CD4-positive, alpha-beta memory T cell (primary cell): ENCODE data around the gene BRCA2. TPM values are rescaled to one million over a fixed set of nuclear protein-coding genes. Genes with fewer than 3 reads are reported as not detected.

Experiments used
- CTCF ChIA-PET: fragments of 350-600 bp; sonication (Branson Sonifier 250); formaldehyde crosslinking; loops from one replicate; lab custom pipeline; 2021; ENCODE audit warnings: inconsistent platforms; ENCODE audit not compliant: partially characterized antibody; lab: Charles Lee
- POLR2A ChIA-PET: fragments of 350-600 bp; sonication (Branson Sonifier 250); formaldehyde crosslinking; loops from one replicate; lab custom pipeline; 2021; ENCODE audit not compliant: partially characterized antibody; lab: Charles Lee
- DNase-seq, 5 donors: peaks; one replicate each; pipeline versions ENCODE4 v3.0.0 to v3.0.0-alpha.2; 2020 to 2022; ENCODE audit warnings: mixed read lengths in 1 of 5
- H3K27ac ChIP-seq: one replicate; pipeline ENCODE4 v1.7.0; 2013; ENCODE audit warnings: low read depth, low read length
- H3K27me3 ChIP-seq: 2 replicates; pipeline ENCODE4 v1.7.0; 2013; ENCODE audit warnings: mild to moderate bottlenecking, low read length, moderate library complexity; ENCODE audit not compliant: insufficient read depth
- H3K36me3 ChIP-seq: 2 replicates; pipeline ENCODE4 v1.7.0; 2013; ENCODE audit warnings: mild to moderate bottlenecking, low read length, moderate library complexity; ENCODE audit not compliant: insufficient read depth
- H3K4me1 ChIP-seq: 2 replicates; pipeline ENCODE4 v1.7.0; 2013; ENCODE audit warnings: mild to moderate bottlenecking, low read length, moderate library complexity; ENCODE audit not compliant: insufficient read depth
- H3K4me3 ChIP-seq, 2 donors: one replicate each; pipeline ENCODE4 v1.7.0; 2013; ENCODE audit warnings: low read length in 2 of 2, mild to moderate bottlenecking in 1 of 2
- H3K9me3 ChIP-seq, 2 donors: one replicate each; pipeline ENCODE4 v1.7.0; 2013; ENCODE audit warnings: low read length in 2 of 2, control low read depth in 1 of 2; ENCODE audit not compliant: control insufficient read depth in 1 of 2
- H3K27ac Mint-ChIP-seq, 7 donors: one replicate each; pipeline ENCODE4 v1.8.0; 2020 to 2021; ENCODE audit warnings: mixed read lengths in 7 of 7, mild to moderate bottlenecking in 6 of 7, inconsistent platforms in 3 of 7, moderate library complexity in 3 of 7
- H3K27me3 Mint-ChIP-seq, 2 donors: one replicate each; pipeline ENCODE4 v1.8.0; 2020 to 2021; ENCODE audit warnings: mixed read lengths in 2 of 2
- H3K36me3 Mint-ChIP-seq, 2 donors: one replicate each; pipeline ENCODE4 v1.8.0; 2020 to 2021; ENCODE audit warnings: mixed read lengths in 2 of 2, inconsistent platforms in 1 of 2, mild to moderate bottlenecking in 1 of 2
- H3K4me1 Mint-ChIP-seq, 4 donors: one replicate each; pipeline ENCODE4 v1.8.0; 2020 to 2021; ENCODE audit warnings: mixed read lengths in 4 of 4, mild to moderate bottlenecking in 1 of 4
- H3K4me3 Mint-ChIP-seq, 8 donors: one replicate each; pipeline ENCODE4 v1.8.0; 2020 to 2021; ENCODE audit warnings: mixed read lengths in 8 of 8, mild to moderate bottlenecking in 7 of 8, moderate library complexity in 6 of 8, inconsistent platforms in 3 of 8
- H3K9me3 Mint-ChIP-seq, 8 donors: one replicate each; pipeline ENCODE4 v1.8.0; 2020 to 2021; ENCODE audit warnings: mixed read lengths in 8 of 8, mild to moderate bottlenecking in 5 of 8, inconsistent platforms in 3 of 8, moderate library complexity in 1 of 8
- intact Hi-C: fragments of 100-400 bp; cut with micrococcal nuclease; formaldehyde crosslinking; loops from one replicate; pipeline ENCODE4 v1.15.1; 2023
- polyA plus RNA-seq, 2 donors: library from polyadenylated mRNA; unstranded; fragments of 300-500 nt; fragmentation: Illumina TruSeq; gene quantifications; one replicate each; pipeline ENCODE4 v1.2.3, GENCODE V29; 2021
- total RNA-seq, 2 experiments: library from RNA; stranded (reverse); gene quantifications; one replicate each; pipeline ENCODE4 v1.2.3, GENCODE V29; 2021

BRCA2 gene
- total and polyA plus RNA-seq, 4 experiments from 2014 or later: 0.71 to 3.2 (median 2.6) TPM

DNA sequence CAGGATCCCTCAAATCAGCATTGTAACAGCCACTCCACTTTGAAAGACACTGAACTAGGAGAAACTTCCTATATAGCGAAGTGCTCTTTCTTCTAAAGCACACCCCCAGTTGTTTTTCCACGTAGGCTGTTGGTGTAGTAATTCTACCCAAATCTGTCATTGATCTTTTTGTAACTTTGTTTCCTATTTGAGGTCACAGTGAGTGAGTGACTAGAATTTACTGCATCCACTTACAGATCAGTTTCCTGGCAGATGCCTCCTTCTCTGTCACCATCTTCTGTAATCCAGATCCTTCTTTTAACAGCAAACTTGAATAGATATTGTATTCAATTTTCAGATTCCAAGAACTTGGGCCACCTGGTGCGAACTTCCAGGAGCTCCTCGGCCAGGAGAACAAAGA lies 15.4 kb upstream of the BRCA2 start:
- H3K4me3 Mint-ChIP-seq: no peak overlapping the region
- H3K36me3 ChIP-seq: no peaks in the 10 kb centered on the region
- H3K4me1 Mint-ChIP-seq: peaks cover 0 to 2% (median under 1%) of the 10 kb centered on the region in 4 donors
- no peak for DNase-seq
- peaks cover 9% of the 10 kb centered on the region in 2 donors for H3K27me3 Mint-ChIP-seq
- peaks cover 5% of the 10 kb centered on the region for H3K27me3 ChIP-seq
- ChIA-PET POLR2A (interaction anchor here (1.9 kb wide), 1 partner anchor 15 kb away, joined by 6 read pairs; the partner anchor contains the start of genes BRCA2 and ZAR1L), CTCF (interaction anchor here (1.4 kb wide), 1 partner anchor 9 kb away, joined by 3 read pairs; no protein-coding TSS in a partner anchor)
- H3K4me3 ChIP-seq: no peak overlapping the region
- intact Hi-C loops: no loop called here
- H3K4me1 ChIP-seq: no peaks in the 10 kb centered on the region
- no peak overlapping the region for H3K27ac ChIP-seq
- peaks cover 0 to 6% of the 10 kb centered on the region in 2 donors for H3K36me3 Mint-ChIP-seq
- no peak overlapping the region for H3K27ac Mint-ChIP-seq
- no peaks in the 10 kb centered on the region for H3K9me3 ChIP-seq
- no peaks in the 10 kb centered on the region for H3K9me3 Mint-ChIP-seq

DNA sequence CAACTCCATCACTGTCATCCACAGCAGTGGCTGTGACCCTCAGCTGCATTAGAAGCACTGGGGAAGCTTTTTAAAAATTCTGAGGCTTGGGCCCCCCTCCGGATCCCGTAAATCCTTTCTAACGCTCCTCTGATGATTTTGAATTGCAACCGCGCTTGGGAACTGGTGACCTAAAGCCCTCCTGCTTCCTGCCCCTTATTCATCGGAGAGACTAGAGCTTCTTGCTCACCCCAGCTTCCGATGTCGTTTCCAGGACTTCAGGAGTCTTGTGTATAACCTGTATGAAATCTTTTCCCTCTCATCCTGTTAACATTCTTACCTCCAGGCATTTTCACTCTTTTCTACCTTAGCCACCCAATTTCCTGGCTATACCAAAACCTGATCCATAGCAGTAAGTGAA lies 14.9 kb upstream of the BRCA2 start:
- Histone ChIP-seq H3K4me1 (no peaks in the 10 kb centered on the region), H3K9me3 (no peaks in the 10 kb centered on the region), H3K27me3 (peaks cover 5% of the 10 kb centered on the region), H3K27ac (no peak overlapping the region), H3K4me3 (no peak overlapping the region), H3K36me3 (no peaks in the 10 kb centered on the region)
- Mint-ChIP-seq H3K27me3 (peaks cover 9% of the 10 kb centered on the region in 2 donors), H3K4me3 (no peak overlapping the region), H3K27ac (no peak overlapping the region), H3K9me3 (no peaks in the 10 kb centered on the region), H3K36me3 (peaks cover 0 to 6% of the 10 kb centered on the region in 2 donors), H3K4me1 (peaks cover 0 to 2% (median under 1%) of the 10 kb centered on the region in 4 donors)
- CTCF ChIA-PET: interaction anchor here (1.2 to 1.4 kb wide), 2 partner anchors 8 to 32 kb away, joined by 3 read pairs; no protein-coding TSS in a partner anchor
- intact Hi-C loops: no loop called here
- POLR2A ChIA-PET: interaction anchor here (1.9 kb wide), 1 partner anchor 15 kb away, joined by 6 read pairs; the partner anchor contains the start of genes BRCA2 and ZAR1L
- DNase-seq: no peak

DNA sequence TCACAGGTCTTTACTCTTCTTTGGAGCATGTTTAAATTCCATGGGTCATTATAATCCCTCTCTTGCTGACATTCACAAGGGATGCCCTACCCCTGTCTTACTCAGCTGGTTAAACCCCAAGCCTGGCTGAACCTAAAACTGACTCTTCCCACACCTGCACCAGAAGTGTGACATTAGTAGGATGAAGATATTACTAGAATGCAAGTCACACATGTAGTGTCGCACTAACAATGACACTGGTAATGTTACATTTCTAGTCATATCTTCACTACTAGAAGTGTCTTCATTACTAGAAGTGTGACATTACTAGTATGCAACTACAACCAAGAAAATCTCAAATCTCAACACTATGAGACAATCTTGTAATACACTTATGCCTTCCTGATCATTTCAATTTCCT lies 14.4 kb upstream of the BRCA2 start:
- no peak for DNase-seq
- Mint-ChIP-seq H3K27me3 (peaks cover 9% of the 10 kb centered on the region in 2 donors), H3K9me3 (no peaks in the 10 kb centered on the region), H3K36me3 (peaks cover 0 to 3% of the 10 kb centered on the region in 2 donors), H3K27ac (no peak overlapping the region), H3K4me3 (no peak overlapping the region), H3K4me1 (peaks cover 0 to 2% (median under 1%) of the 10 kb centered on the region in 4 donors)
- Histone ChIP-seq H3K9me3 (no peaks in the 10 kb centered on the region), H3K27me3 (peaks cover 5% of the 10 kb centered on the region), H3K4me1 (no peaks in the 10 kb centered on the region), H3K4me3 (no peak overlapping the region), H3K36me3 (no peaks in the 10 kb centered on the region), H3K27ac (no peak overlapping the region)
- intact Hi-C loops: no loop called here
- CTCF ChIA-PET: interaction anchor here (1.2 to 1.4 kb wide), 2 partner anchors 8 to 33 kb away, joined by 3 read pairs; no protein-coding TSS in a partner anchor
- POLR2A ChIA-PET: interaction anchor here (1.9 kb wide), 1 partner anchor 14 kb away, joined by 6 read pairs; the partner anchor contains the start of genes BRCA2 and ZAR1L

DNA sequence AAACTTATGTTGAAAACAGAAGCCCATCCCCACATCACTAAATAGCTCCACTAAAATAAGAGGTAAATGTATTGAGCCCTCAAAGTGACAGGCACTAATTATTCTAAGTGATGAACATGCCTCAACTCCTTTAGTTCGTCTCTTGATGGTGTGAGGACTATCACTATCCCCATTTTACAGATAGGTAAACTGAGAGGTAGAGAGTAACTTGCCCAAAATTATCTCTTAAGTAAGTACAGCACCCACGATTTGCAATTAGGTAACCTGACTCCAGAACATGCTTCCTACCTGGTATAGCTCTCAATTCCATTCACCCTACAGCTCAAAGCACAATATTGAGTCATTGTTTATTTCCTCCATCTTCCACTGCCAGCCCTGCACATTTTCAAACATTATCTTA lies 12.8 kb upstream of the BRCA2 start:
- intact Hi-C loops: no loop called here
- Histone ChIP-seq H3K4me1 (no peaks in the 10 kb centered on the region), H3K27me3 (peaks cover 5% of the 10 kb centered on the region), H3K9me3 (no peaks in the 10 kb centered on the region), H3K36me3 (no peaks in the 10 kb centered on the region), H3K4me3 (no peak overlapping the region), H3K27ac (no peak overlapping the region)
- Mint-ChIP-seq H3K9me3 (no peaks in the 10 kb centered on the region), H3K27ac (no peak overlapping the region), H3K4me1 (peaks cover 0 to 2% (median under 1%) of the 10 kb centered on the region in 4 donors), H3K36me3 (no peaks in the 10 kb centered on the region), H3K4me3 (no peak overlapping the region), H3K27me3 (peaks cover 9% of the 10 kb centered on the region in 2 donors)
- ChIA-PET CTCF (interaction anchor here (1.9 kb wide), 1 partner anchor 13 kb away, joined by 4 read pairs; the partner anchor contains the start of genes BRCA2 and ZAR1L), POLR2A (no interaction called here)
- DNase-seq: no peak

DNA sequence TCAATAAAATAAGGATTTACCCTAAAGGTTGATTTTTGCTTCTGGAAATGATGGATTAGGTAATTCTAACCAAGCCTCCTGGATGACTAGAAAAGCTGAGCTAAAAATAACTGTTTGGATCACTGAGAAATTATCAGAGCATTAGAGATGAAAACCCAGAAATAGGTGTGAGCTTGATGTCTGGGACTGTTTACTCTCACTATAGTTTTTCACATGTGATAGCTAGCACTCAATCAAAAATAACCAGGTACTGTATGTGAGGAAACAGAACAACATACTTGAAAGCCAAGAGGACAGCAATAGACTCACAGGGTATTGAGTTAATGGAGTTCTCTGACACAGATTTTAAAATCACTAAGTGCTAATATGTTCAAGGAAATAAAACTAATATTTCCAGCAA lies 9.7 kb upstream of the BRCA2 start:
- Mint-ChIP-seq H3K9me3 (no peaks in the 10 kb centered on the region), H3K4me3 (no peak overlapping the region), H3K27me3 (peaks cover 0 to 2% of the 10 kb centered on the region in 2 donors), H3K36me3 (no peaks in the 10 kb centered on the region), H3K4me1 (peaks cover 8 to 17% (median 10%) of the 10 kb centered on the region in 4 donors), H3K27ac (no peak overlapping the region)
- intact Hi-C loops: no loop called here
- no peaks in the 10 kb centered on the region for H3K36me3 ChIP-seq
- no peaks in the 10 kb centered on the region for H3K9me3 ChIP-seq
- ChIA-PET CTCF (interaction anchor here (0.8 to 2.7 kb wide), 4 partner anchors 10 to 396 kb away, joined by 3 to 12 read pairs (median 8); partner anchors contain the start of genes BRCA2 and ZAR1L), POLR2A (interaction anchor here (1.2 kb wide), 1 partner anchor 9 kb away, joined by 4 read pairs; the partner anchor contains the start of genes BRCA2 and ZAR1L)
- DNase-seq: no peak
- no peak overlapping the region for H3K27ac ChIP-seq
- no peak overlapping the region for H3K4me3 ChIP-seq
- peaks cover 8% of the 10 kb centered on the region for H3K4me1 ChIP-seq
- H3K27me3 ChIP-seq: no peaks in the 10 kb centered on the region

DNA sequence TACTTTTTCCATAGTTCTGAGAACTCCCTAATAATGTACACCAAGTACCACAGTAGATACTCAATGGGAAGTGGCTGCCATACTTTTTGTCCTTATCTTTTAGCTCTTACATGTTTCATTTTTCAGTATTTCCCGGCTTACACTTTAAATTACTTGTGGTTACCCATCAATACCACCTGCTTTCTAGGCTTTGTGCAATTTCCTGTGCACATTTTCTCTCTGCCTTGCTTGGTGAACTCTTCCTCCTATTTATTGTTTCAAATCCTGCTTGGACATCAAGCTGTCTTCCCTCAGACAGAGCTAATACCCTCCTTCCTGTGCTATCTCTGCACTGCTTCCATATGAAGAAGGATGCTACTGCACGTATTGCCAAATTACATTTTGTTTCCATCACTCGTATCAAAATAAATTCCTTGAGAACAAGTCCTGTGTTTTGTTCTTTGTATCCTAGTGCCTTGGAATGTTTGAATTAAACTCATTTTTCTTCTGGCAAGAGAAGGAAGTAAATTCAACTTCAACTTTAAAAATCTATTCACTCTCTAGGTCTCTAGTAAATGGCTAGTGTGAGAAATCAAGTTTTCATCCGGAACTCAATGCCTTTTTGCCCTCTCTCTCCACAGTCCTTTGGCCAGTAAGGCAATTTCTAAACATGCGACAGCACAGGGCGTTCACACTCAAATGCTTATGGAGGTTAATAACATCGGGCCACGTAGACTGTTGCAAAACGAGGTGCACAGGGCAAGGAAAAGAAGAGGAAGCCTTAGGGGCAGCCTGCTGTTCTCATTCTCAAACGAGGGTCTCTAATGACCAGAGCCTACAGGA lies 5.8 kb upstream of the BRCA2 start:
- CTCF ChIA-PET: interaction anchor here (1.0 to 2.1 kb wide), 5 partner anchors 8 to 400 kb away, joined by 3 to 15 read pairs (median 3); no protein-coding TSS in a partner anchor
- no peaks in the 10 kb centered on the region for H3K27me3 Mint-ChIP-seq
- Histone ChIP-seq H3K4me1 (peaks cover 9% of the 10 kb centered on the region), H3K4me3 (no peak overlapping the region), H3K27me3 (no peaks in the 10 kb centered on the region), H3K27ac (no peak overlapping the region), H3K9me3 (no peaks in the 10 kb centered on the region), H3K36me3 (no peaks in the 10 kb centered on the region)
- POLR2A ChIA-PET: no interaction called here
- intact Hi-C loops: loop anchor here (1.0 to 10.0 kb wide), 6 partner anchors 41 to 1265 kb away; no protein-coding TSS in a partner anchor
- no peaks in the 10 kb centered on the region for H3K36me3 Mint-ChIP-seq
- H3K27ac Mint-ChIP-seq: peak overlapping the region in 3 of 7 donors; percentile 17 to 49 (median 38)
- H3K4me3 Mint-ChIP-seq: peak overlapping the region in 5 of 8 donors; percentile 12 to 66 (median 27)
- H3K4me1 Mint-ChIP-seq: peaks cover 8 to 19% (median 12%) of the 10 kb centered on the region in 4 donors
- H3K9me3 Mint-ChIP-seq: no peaks in the 10 kb centered on the region
- DNase-seq: no peak
